Ascending aorta (tissue), 2 donors: ENCODE results near the gene PACSIN1. TPM values are rescaled to one million over a fixed set of nuclear protein-coding genes. Genes with fewer than 3 reads are reported as not detected.
"Not testable (repeated sequence)": the region's sequence is repeated elsewhere in the genome, so short reads cannot be mapped to it uniquely, and the experiment has no call there.

Source experiments
- DNase-seq, 2 donors: peaks; one replicate each; pipeline ENCODE4 v3.0.0-alpha.2; 2019; ENCODE audit warnings: low spot score in 2 of 2
- H3K27ac ChIP-seq, 2 donors: fragments of 200-600 bp; sonication (generic); one replicate each; pipeline ENCODE4 v1.5.1; 2016 to 2017; ENCODE audit warnings: mild to moderate bottlenecking in 1 of 2
- H3K27me3 ChIP-seq: fragments of 200-600 bp; sonication (generic); one replicate; pipeline ENCODE4 v1.5.1; 2017
- H3K36me3 ChIP-seq, 2 donors: fragments of 200-600 bp; sonication (generic); one replicate each; pipeline ENCODE4 v1.5.1; 2016
- H3K4me1 ChIP-seq, 2 donors: fragments of 200-600 bp; sonication (generic); one replicate each; pipeline ENCODE4 v1.5.1; 2016 to 2017; ENCODE audit warnings: mild to moderate bottlenecking in 1 of 2
- H3K4me3 ChIP-seq, 2 donors: fragments of 200-600 bp; sonication (generic); one replicate each; pipeline ENCODE4 v1.5.1; 2016 to 2017; ENCODE audit warnings: mild to moderate bottlenecking in 1 of 2
- H3K9me3 ChIP-seq, 2 donors: fragments of 200-600 bp; sonication (generic); one replicate each; pipeline ENCODE4 v1.5.1; 2016
- intact Hi-C: fragments of 100-400 bp; cut with DNase I; formaldehyde crosslinking; loops from one replicate; pipeline ENCODE4 v1.15.1; 2023
- total RNA-seq: library from RNA; depleted of rRNA; stranded (reverse); fragments of >200 nt; gene quantifications from one replicate; pipeline ENCODE4 v1.1.0, GENCODE V29; 2016
- TF ChIP-seq, protein P1 (sequence below), 3 experiments: fragments of 200-600 bp in 2 of 3; fragments of 450-650 bp in 1 of 3; sonication (generic) in 2 of 3; IDR thresholded peaks; one replicate each; pipeline ENCODE4 v1.5.1; 2016 to 2019; ENCODE audit warnings: antibody characterized with exemption in 3 of 3, mild to moderate bottlenecking in 1 of 3, moderate library complexity in 1 of 3

PACSIN1 gene
- total RNA-seq, 1 donor from 2014 or later = not detected

GRCh38 chr6:34474754-34475153 lies 8.9 kb downstream of the PACSIN1 start:
- Histone ChIP-seq H3K27ac (no peak overlapping the region), H3K4me1 (no peaks in the 10 kb centered on the region), H3K4me3 (no peak overlapping the region), H3K36me3 (no peaks in the 10 kb centered on the region), H3K9me3 (no peaks in the 10 kb centered on the region), H3K27me3 (no peaks in the 10 kb centered on the region)
- TF ChIP-seq, protein P1, sequence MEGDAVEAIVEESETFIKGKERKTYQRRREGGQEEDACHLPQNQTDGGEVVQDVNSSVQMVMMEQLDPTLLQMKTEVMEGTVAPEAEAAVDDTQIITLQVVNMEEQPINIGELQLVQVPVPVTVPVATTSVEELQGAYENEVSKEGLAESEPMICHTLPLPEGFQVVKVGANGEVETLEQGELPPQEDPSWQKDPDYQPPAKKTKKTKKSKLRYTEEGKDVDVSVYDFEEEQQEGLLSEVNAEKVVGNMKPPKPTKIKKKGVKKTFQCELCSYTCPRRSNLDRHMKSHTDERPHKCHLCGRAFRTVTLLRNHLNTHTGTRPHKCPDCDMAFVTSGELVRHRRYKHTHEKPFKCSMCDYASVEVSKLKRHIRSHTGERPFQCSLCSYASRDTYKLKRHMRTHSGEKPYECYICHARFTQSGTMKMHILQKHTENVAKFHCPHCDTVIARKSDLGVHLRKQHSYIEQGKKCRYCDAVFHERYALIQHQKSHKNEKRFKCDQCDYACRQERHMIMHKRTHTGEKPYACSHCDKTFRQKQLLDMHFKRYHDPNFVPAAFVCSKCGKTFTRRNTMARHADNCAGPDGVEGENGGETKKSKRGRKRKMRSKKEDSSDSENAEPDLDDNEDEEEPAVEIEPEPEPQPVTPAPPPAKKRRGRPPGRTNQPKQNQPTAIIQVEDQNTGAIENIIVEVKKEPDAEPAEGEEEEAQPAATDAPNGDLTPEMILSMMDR (IDR thresholded peaks at IDR 0.05) = no peak
- intact Hi-C loops = no loop called here
- DNase-seq = no peak

DNA sequence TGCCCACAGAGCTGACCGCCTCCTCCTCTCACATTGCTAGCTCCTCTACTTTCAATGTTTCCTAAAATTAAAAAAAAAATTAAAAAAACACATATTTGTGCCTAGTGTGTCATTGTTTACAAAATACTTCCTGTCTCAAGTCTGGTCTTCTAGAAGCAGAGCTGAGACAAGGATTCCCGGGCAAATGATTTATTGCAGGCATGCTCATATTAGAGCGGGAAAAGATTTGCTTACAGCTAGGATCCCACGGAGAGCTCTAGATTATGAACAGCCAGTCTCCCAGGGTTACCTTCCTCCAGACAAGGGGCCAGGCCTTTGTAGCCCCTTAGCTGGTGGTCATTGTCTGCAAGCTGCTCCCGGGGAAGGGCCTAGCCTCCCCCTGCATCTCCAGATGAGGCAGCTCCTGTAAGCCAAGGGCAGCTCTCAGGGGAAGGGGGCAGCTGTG lies 9.4 kb downstream of the PACSIN1 start:
- no peaks in the 10 kb centered on the region for H3K9me3 ChIP-seq
- no peak overlapping the region for H3K27ac ChIP-seq
- H3K27me3 ChIP-seq = no peaks in the 10 kb centered on the region
- H3K36me3 ChIP-seq = no peaks in the 10 kb centered on the region
- no peaks in the 10 kb centered on the region for H3K4me1 ChIP-seq
- no peak overlapping the region for H3K4me3 ChIP-seq
- DNase-seq = no peak
- intact Hi-C loops = no loop called here
- TF ChIP-seq, protein P1 (IDR thresholded peaks at IDR 0.05) = no peak

- H3K4me3 ChIP-seq = no peak overlapping the region
- TF ChIP-seq, protein P1 (IDR thresholded peaks at IDR 0.05) = no peak
- intact Hi-C loops = no loop called here
- H3K9me3 ChIP-seq = no peaks in the 10 kb centered on the region
- H3K36me3 ChIP-seq = no peaks in the 10 kb centered on the region
- no peak overlapping the region for H3K27ac ChIP-seq
- H3K4me1 ChIP-seq = no peaks in the 10 kb centered on the region
- no peak for DNase-seq
- no peaks in the 10 kb centered on the region for H3K27me3 ChIP-seq
These were observed 10.0 kb downstream of the PACSIN1 start for GRCh38 chr6:34475767-34476328.

- intact Hi-C loops = no loop called here
- TF ChIP-seq, protein P1 (IDR thresholded peaks at IDR 0.05) = no peak
- H3K4me1 ChIP-seq = no peaks in the 10 kb centered on the region
- H3K4me3 ChIP-seq = no peak overlapping the region
- no peaks in the 10 kb centered on the region for H3K9me3 ChIP-seq
- H3K36me3 ChIP-seq = no peaks in the 10 kb centered on the region
- H3K27me3 ChIP-seq = no peaks in the 10 kb centered on the region
- no peak for DNase-seq
- H3K27ac ChIP-seq = no peak overlapping the region
These were observed 10.6 kb downstream of the PACSIN1 start for GRCh38 chr6:34476447-34476846.

DNA sequence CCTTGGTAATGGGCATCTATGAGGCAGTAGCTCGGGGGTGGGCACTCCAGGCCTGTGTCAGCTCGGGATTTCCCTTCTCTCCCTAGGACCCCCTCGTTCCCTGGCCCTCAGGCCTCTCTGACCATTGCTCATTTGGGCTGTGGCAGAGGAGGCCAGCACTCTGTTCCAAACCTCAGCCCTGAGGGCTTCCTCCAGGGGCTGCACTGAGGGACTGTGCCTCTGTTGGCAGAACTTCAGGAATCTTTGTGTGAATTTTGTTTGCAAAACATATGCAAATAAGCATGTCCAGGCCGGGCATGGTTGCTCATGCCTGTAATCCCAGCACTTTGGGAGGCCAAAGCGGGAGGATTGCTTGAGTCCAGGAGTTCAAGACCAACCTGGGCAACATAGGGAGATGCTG lies 11.0 kb downstream of the PACSIN1 start:
- no peak overlapping the region for H3K4me3 ChIP-seq
- intact Hi-C loops = no loop called here
- H3K27ac ChIP-seq = no peak overlapping the region
- H3K4me1 ChIP-seq = no peaks in the 10 kb centered on the region
- H3K36me3 ChIP-seq = no peaks in the 10 kb centered on the region
- H3K27me3 ChIP-seq = no peaks in the 10 kb centered on the region
- TF ChIP-seq, protein P1 (IDR thresholded peaks at IDR 0.05) = no peak
- H3K9me3 ChIP-seq = no peaks in the 10 kb centered on the region
- no peak for DNase-seq

DNA sequence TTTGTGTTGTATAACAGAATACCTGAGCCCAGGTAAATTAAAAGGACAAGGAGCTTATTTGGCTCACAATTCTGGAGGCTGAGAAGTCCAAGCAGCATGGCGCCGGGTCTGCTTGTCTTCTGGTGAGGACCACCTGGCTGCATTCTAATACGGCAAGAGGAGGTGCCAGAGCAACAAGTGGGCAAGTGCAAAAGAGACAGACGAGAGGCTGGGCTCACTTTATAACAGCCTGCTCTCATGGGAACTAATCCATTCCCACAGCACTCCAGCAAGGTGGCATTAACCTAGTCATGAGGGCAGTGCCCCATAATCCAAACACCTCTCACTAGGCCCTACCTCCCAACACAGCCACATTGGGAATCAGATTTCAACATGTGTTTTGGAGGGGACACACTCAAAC lies 12.9 kb downstream of the PACSIN1 start:
- Histone ChIP-seq H3K27me3 (no peaks in the 10 kb centered on the region), H3K27ac (no peak overlapping the region), H3K4me3 (no peak overlapping the region), H3K36me3 (no peaks in the 10 kb centered on the region), H3K4me1 (no peaks in the 10 kb centered on the region), H3K9me3 (no peaks in the 10 kb centered on the region)
- no peak for DNase-seq
- TF ChIP-seq, protein P1 (IDR thresholded peaks at IDR 0.05) = no peak
- intact Hi-C loops = no loop called here

DNA sequence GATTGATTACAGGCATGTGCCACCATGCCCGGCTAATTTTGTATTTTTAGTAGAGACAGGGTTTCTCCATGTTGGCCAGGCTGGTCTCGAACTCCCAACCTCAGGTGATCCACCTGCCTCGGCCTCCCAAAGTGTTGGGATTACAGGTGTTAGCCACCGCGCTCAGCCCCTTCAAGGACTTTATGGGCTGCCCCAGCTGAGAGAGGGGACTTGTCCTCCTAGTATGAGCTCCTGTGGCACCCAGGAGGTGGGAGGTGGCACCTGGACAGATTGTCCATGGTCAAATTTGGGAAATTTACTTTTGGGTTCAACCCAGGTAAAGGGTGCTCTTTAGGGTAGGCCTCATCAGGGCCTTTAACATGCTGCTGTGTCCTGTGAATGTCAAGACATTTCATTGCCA lies 17.9 kb downstream of the PACSIN1 start:
- H3K27me3 ChIP-seq, DNase-seq, intact Hi-C loops, H3K36me3 ChIP-seq, H3K27ac ChIP-seq, H3K4me1 ChIP-seq, H3K4me3 ChIP-seq, H3K9me3 ChIP-seq: not testable (repeated sequence)
